ENCODE data around the gene LY6G5B.
"Not testable (repeated sequence)": the region's sequence is repeated elsewhere in the genome, so short reads cannot be mapped to it uniquely, and the experiment has no call there.

The LY6G5B gene

GRCh38 chr6:31701666-31702404, 32.1 kb downstream of the LY6G5B start:
- Histone ChIP-seq H3K9ac (ENCODE audit: low read length) (peak overlapping the region; percentile 99), H3K27ac (ENCODE audit: low read depth, low read length) (peak overlapping the region; percentile 95), H3K4me1 (ENCODE audit: insufficient read depth, low read length) (peaks cover 24% of the 10 kb centered on the region), H3K27me3 (ENCODE audit: control insufficient read depth in 1 of 2, insufficient read depth in 2 of 2, low read length in 2 of 2) (no peaks in the 10 kb centered on the region), H3K9me3 (ENCODE audit: low read length) (no peaks in the 10 kb centered on the region), H3K36me3 (ENCODE audit: insufficient read depth, low read length) (peaks cover 2% of the 10 kb centered on the region), H3K4me3 (ENCODE audit: low read depth in 1 of 2, low read length in 2 of 2) (peak overlapping the region; percentile 66 to 97)

- peak overlapping the region; percentile 66 to 97 for H3K4me3 ChIP-seq (ENCODE audit: low read depth in 1 of 2, low read length in 2 of 2)
- no peaks in the 10 kb centered on the region for H3K36me3 ChIP-seq (ENCODE audit: insufficient read depth, low read length)
- peak overlapping the region; percentile 95 for H3K27ac ChIP-seq (ENCODE audit: low read depth, low read length)
- peak overlapping the region; percentile 99 for H3K9ac ChIP-seq (ENCODE audit: low read length)
- no peaks in the 10 kb centered on the region for H3K9me3 ChIP-seq (ENCODE audit: low read length)
- H3K4me1 ChIP-seq (ENCODE audit: insufficient read depth, low read length): peaks cover 24% of the 10 kb centered on the region
- H3K27me3 ChIP-seq (ENCODE audit: control insufficient read depth in 1 of 2, insufficient read depth in 2 of 2, low read length in 2 of 2): no peaks in the 10 kb centered on the region
Observed at GRCh38 chr6:31702405-31702818, 32.6 kb downstream of the LY6G5B start.

- Histone ChIP-seq H3K27ac (ENCODE audit: low read depth, low read length) (peak within 1 kb of the TSS; percentile 95), H3K9me3 (ENCODE audit: low read length) (no peaks in the 10 kb centered on the region), H3K4me1 (ENCODE audit: insufficient read depth, low read length) (peaks cover 24% of the 10 kb centered on the region), H3K36me3 (ENCODE audit: insufficient read depth, low read length) (no peaks in the 10 kb centered on the region), H3K27me3 (ENCODE audit: control insufficient read depth in 1 of 2, insufficient read depth in 2 of 2, low read length in 2 of 2) (no peaks in the 10 kb centered on the region), H3K9ac (ENCODE audit: low read length) (peak within 1 kb of the TSS; percentile 99), H3K4me3 (ENCODE audit: low read depth in 1 of 2, low read length in 2 of 2) (peak within 1 kb of the TSS; percentile 66 to 97)
Observed at GRCh38 chr6:31702819-31703716, 33.3 kb downstream of the LY6G5B start, which contains the start of gene ABHD16A. Gene ABHD16A (minus strand): TSS chr6:31703324. CDS start chr6:31703281, 43 bp downstream.

GRCh38 chr6:31705931-31706330, 36.2 kb downstream of the LY6G5B start:
- Histone ChIP-seq H3K27ac (ENCODE audit: low read depth, low read length) (no peak overlapping the region), H3K9me3 (ENCODE audit: low read length) (no peaks in the 10 kb centered on the region), H3K36me3 (ENCODE audit: insufficient read depth, low read length) (no peaks in the 10 kb centered on the region), H3K4me1 (ENCODE audit: insufficient read depth, low read length) (peaks cover 20% of the 10 kb centered on the region), H3K9ac (ENCODE audit: low read length) (no peak overlapping the region), H3K27me3 (ENCODE audit: control insufficient read depth in 1 of 2, insufficient read depth in 2 of 2, low read length in 2 of 2) (no peaks in the 10 kb centered on the region), H3K4me3 (ENCODE audit: low read depth in 1 of 2, low read length in 2 of 2) (no peak overlapping the region)

DNA sequence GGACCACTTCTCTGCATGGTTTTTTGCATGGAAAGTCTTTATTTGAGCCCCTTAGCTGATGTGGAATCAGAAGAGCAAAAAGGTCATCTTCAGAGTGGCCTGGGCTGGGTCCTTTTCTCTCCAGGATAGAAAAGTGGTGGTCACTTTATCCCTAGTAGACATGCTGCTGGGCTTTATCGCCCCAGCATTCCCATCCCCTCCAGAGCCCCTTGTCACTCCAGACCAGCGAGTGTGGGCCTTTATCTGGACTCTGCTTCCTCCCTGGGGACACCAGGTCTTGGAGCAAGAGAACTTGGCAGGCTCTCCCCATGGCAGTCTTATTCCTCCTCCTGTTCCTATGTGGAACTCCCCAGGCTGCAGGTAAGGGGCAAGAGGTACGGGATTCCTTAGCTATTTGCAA, 36.8 kb downstream of the LY6G5B start, which contains the start of gene LY6G6F:
LY6G6F (plus strand) TSS at position 268 of the 400 bp plus-strand sequence; CDS start at position 309, 41 bp downstream.
- Histone ChIP-seq H3K9me3 (ENCODE audit: low read length) (no peaks in the 10 kb centered on the region), H3K27me3 (ENCODE audit: control insufficient read depth in 1 of 2, insufficient read depth in 2 of 2, low read length in 2 of 2) (no peaks in the 10 kb centered on the region)

DNA sequence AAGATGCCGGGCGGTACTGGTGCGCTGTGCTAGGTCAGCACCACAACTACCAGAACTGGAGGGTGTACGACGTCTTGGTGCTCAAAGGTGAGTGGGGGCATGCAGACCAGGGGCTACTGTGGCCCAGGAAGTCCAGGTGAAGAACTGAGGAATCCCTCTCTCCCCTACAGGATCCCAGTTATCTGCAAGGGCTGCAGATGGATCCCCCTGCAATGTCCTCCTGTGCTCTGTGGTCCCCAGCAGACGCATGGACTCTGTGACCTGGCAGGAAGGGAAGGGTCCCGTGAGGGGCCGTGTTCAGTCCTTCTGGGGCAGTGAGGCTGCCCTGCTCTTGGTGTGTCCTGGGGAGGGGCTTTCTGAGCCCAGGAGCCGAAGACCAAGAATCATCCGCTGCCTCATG, 37.9 kb downstream of the LY6G5B start:
- no peaks in the 10 kb centered on the region for H3K36me3 ChIP-seq (ENCODE audit: insufficient read depth, low read length)
- H3K27me3 ChIP-seq (ENCODE audit: control insufficient read depth in 1 of 2, insufficient read depth in 2 of 2, low read length in 2 of 2): no peaks in the 10 kb centered on the region
- H3K9ac ChIP-seq (ENCODE audit: low read length): no peak overlapping the region
- H3K4me3 ChIP-seq (ENCODE audit: low read depth in 1 of 2, low read length in 2 of 2): no peak overlapping the region
- H3K4me1 ChIP-seq (ENCODE audit: insufficient read depth, low read length): peaks cover 6% of the 10 kb centered on the region
- H3K27ac ChIP-seq (ENCODE audit: low read depth, low read length): no peak overlapping the region
- no peaks in the 10 kb centered on the region for H3K9me3 ChIP-seq (ENCODE audit: low read length)

More for the DNA sequence above, 36.8 kb downstream of the LY6G5B start, which contains the start of gene LY6G6F:
- Histone ChIP-seq H3K9ac (ENCODE audit: low read length) (no peak within 1 kb of the TSS), H3K27ac (ENCODE audit: low read depth, low read length) (no peak within 1 kb of the TSS), H3K4me3 (ENCODE audit: low read depth in 1 of 2, low read length in 2 of 2) (no peak within 1 kb of the TSS), H3K36me3 (ENCODE audit: insufficient read depth, low read length) (no peaks in the 10 kb centered on the region), H3K4me1 (ENCODE audit: insufficient read depth, low read length) (peaks cover 13% of the 10 kb centered on the region)

- Histone ChIP-seq H3K4me3 (ENCODE audit: low read depth in 1 of 2, low read length in 2 of 2) (no peak overlapping the region), H3K9ac (ENCODE audit: low read length) (no peak overlapping the region), H3K27ac (ENCODE audit: low read depth, low read length) (no peak overlapping the region), H3K27me3 (ENCODE audit: control insufficient read depth in 1 of 2, insufficient read depth in 2 of 2, low read length in 2 of 2) (no peaks in the 10 kb centered on the region), H3K36me3 (ENCODE audit: insufficient read depth, low read length) (no peaks in the 10 kb centered on the region), H3K9me3 (ENCODE audit: low read length) (no peaks in the 10 kb centered on the region), H3K4me1 (ENCODE audit: insufficient read depth, low read length) (peaks cover 6% of the 10 kb centered on the region)
Observed at GRCh38 chr6:31708224-31708623, 38.4 kb downstream of the LY6G5B start.

DNA sequence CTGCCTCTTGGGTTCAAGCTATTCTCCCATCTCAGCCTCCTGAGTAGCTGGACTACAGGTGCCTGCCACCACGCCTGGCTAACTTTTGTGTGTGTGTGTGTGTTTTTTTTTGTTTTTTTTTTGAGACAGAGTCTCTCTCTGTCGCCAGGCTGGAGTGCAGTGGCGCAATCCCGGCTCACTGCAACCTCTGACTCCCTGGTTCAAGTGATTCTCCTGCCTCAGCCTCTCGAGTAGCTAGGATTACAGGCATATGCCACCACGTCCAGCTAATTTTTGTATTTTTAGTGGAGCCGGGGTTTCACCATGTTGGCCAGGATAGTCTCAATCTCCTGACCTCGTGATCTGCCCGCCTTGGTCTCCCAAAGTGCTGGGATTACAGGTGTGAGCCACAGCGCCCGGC, 39.4 kb downstream of the LY6G5B start:
- not testable (repeated sequence) for H3K4me3 ChIP-seq (ENCODE audit: low read depth in 1 of 2, low read length in 2 of 2); H3K9ac ChIP-seq (ENCODE audit: low read length); H3K27me3 ChIP-seq (ENCODE audit: control insufficient read depth in 1 of 2, insufficient read depth in 2 of 2, low read length in 2 of 2); H3K4me1 ChIP-seq (ENCODE audit: insufficient read depth, low read length); H3K36me3 ChIP-seq (ENCODE audit: insufficient read depth, low read length); H3K9me3 ChIP-seq (ENCODE audit: low read length); H3K27ac ChIP-seq (ENCODE audit: low read depth, low read length)

DNA sequence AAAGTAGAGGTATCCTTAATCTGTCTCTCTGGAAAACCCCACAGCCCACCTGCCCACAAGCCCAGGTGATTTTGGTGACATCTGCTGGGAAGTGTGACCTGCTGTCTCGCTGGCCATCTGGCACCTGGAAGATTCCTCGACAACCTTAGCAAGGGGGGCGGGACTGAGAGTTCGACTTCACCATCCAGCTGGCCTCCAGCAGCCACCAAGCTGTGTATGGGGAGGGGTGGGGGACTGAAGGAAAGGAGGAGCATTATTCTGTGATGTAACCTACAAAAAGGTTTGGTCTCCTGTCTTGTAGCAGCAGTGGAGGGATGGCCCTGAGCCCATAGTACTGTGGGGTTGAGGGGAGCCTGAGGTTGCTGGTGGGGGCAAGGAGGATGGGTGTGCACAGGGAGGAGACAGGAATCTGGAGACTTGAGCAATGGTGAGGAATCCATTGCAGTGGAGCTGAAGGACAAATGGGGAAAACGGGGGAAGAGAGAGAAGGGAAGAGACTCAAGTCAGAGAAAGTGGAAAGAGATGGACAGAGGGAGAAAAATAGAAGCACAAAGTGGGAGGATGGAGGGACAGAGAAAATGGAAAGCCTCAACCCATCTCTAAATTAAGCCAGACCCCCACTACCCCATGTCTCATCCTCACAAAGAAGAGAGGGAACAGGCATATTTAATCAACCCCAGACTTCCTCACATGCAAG, 40.9 kb downstream of the LY6G5B start:
- H3K36me3 ChIP-seq (ENCODE audit: insufficient read depth, low read length): no peaks in the 10 kb centered on the region
- H3K27ac ChIP-seq (ENCODE audit: low read depth, low read length): no peak overlapping the region
- H3K4me3 ChIP-seq (ENCODE audit: low read depth in 1 of 2, low read length in 2 of 2): no peak overlapping the region
- no peaks in the 10 kb centered on the region for H3K9me3 ChIP-seq (ENCODE audit: low read length)
- H3K9ac ChIP-seq (ENCODE audit: low read length): no peak overlapping the region
- H3K27me3 ChIP-seq (ENCODE audit: control insufficient read depth in 1 of 2, insufficient read depth in 2 of 2, low read length in 2 of 2): no peaks in the 10 kb centered on the region
- H3K4me1 ChIP-seq (ENCODE audit: insufficient read depth, low read length): peaks cover 8% of the 10 kb centered on the region

DNA sequence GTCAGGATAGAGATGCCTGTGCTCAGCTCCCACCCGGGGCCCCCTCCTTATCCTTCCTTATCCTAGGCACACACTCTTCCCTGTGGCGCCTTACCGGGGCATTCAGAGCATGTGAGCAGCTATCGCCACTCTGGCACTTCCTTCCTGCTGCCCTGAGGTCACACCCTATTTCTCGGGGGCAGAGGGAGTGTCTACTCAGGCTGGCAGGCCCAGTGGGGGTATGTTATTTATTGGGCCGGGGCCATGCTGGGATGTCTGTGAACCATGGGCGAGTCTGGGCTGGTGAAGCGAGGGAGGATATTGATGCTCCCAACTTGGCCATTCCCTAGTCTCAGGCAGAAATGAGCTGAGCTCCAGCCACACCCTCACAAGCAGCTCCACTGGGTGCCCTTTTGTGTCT, 41.5 kb downstream of the LY6G5B start:
- no peak overlapping the region for H3K4me3 ChIP-seq (ENCODE audit: low read depth in 1 of 2, low read length in 2 of 2)
- peaks cover 9% of the 10 kb centered on the region for H3K4me1 ChIP-seq (ENCODE audit: insufficient read depth, low read length)
- no peaks in the 10 kb centered on the region for H3K27me3 ChIP-seq (ENCODE audit: control insufficient read depth in 1 of 2, insufficient read depth in 2 of 2, low read length in 2 of 2)
- H3K27ac ChIP-seq (ENCODE audit: low read depth, low read length): no peak overlapping the region
- no peaks in the 10 kb centered on the region for H3K9me3 ChIP-seq (ENCODE audit: low read length)
- H3K9ac ChIP-seq (ENCODE audit: low read length): no peak overlapping the region
- H3K36me3 ChIP-seq (ENCODE audit: insufficient read depth, low read length): no peaks in the 10 kb centered on the region

DNA sequence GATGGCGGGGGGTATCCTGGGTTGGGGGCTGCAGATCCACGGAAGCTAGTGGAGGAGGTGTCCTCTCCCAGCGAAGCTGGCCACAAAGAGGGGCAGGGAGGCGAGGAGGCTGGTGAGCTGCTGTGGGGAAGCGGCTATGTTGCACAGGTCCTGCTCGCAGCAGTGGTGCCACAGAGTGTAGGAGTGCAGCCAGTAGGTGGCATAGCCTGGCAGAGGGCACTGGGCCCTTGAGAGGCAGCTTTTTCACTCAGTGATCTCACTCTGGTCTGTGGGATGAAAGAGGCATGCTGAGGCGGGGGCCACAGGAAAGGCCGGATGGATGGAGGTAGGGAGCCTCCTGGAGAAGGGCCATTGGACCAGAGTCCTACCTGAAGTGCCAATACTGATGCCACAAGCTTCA, 42.5 kb downstream of the LY6G5B start:
- Histone ChIP-seq H3K36me3 (ENCODE audit: insufficient read depth, low read length) (no peaks in the 10 kb centered on the region), H3K4me1 (ENCODE audit: insufficient read depth, low read length) (peaks cover 9% of the 10 kb centered on the region), H3K4me3 (ENCODE audit: low read depth in 1 of 2, low read length in 2 of 2) (no peak overlapping the region), H3K9me3 (ENCODE audit: low read length) (no peaks in the 10 kb centered on the region), H3K27me3 (ENCODE audit: control insufficient read depth in 1 of 2, insufficient read depth in 2 of 2, low read length in 2 of 2) (no peaks in the 10 kb centered on the region), H3K27ac (ENCODE audit: low read depth, low read length) (no peak overlapping the region), H3K9ac (ENCODE audit: low read length) (no peak overlapping the region)
